K562 (cell line): ENCODE data around the gene TTLL11. TPM values are rescaled to one million over a fixed set of nuclear protein-coding genes. Genes with fewer than 3 reads are reported as not detected.

ENCODE experiments used
- CREM ChIP-seq: IDR thresholded peaks from 2 replicates; pipeline ENCODE4 v1.6.1; 2014; ENCODE audit warnings: antibody characterized with exemption, low read depth
- E2F6 ChIP-seq, 2 experiments: IDR thresholded peaks; 2 replicates each; pipeline ENCODE4 v1.6.1; 2011; ENCODE audit warnings: borderline replicate concordance in 1 of 2, control low read depth in 1 of 2, low read depth in 1 of 2, low read length in 1 of 2, mild to moderate bottlenecking in 1 of 2, mixed read lengths in 1 of 2, moderate library complexity in 1 of 2; ENCODE audit not compliant: insufficient read depth in 1 of 2, insufficient read length in 1 of 2, poor library complexity in 1 of 2, severe bottlenecking in 1 of 2; ENCODE audit errors: extremely low read depth in 1 of 2
- E4F1 ChIP-seq: fragments of 250-450 bp; sonication (Bioruptor Pico); IDR thresholded peaks from 2 replicates; pipeline ENCODE4 v1.5.0; 2021; ENCODE audit warnings: mild to moderate bottlenecking, borderline replicate concordance
- FOXA3 ChIP-seq, 2 experiments: fragments of 450-650 bp in 1 of 2; sonication (generic) in 1 of 2; formaldehyde crosslinking; IDR thresholded peaks in 1 of 2; conservative IDR thresholded peaks in 1 of 2; 2 replicates each; pipeline versions ENCODE4 v1.4.0 to v1.8.0; 2020 to 2022; ENCODE audit warnings: mild to moderate bottlenecking in 2 of 2, missing genetic modification reagents in 1 of 2
- HDAC1 ChIP-seq, 2 experiments: fragments of 450-650 bp; IDR thresholded peaks; 2 replicates each; pipeline ENCODE4 v1.6.1; 2016 to 2017; ENCODE audit warnings: inconsistent platforms in 1 of 2, mild to moderate bottlenecking in 1 of 2, moderate library complexity in 1 of 2
- LCOR ChIP-seq: sonication (generic); formaldehyde crosslinking; IDR thresholded peaks from 2 replicates; pipeline ENCODE4 v1.8.0; 2022; ENCODE audit warnings: mild to moderate bottlenecking, missing genetic modification reagents
- MECOM ChIP-seq: fragments of 250-450 bp; sonication (Bioruptor Pico); IDR thresholded peaks from 2 replicates; pipeline ENCODE4 v1.8.0; 2022; ENCODE audit warnings: inconsistent platforms
- NFE2 ChIP-seq: IDR thresholded peaks from 2 replicates; pipeline ENCODE4 v1.6.1; 2014; ENCODE audit warnings: antibody characterized with exemption, low read depth
- POLR2AphosphoS2 ChIP-seq: IDR thresholded peaks from 2 replicates; pipeline ENCODE4 v1.6.1; 2012; ENCODE audit warnings: low read length, improper control_type of control experiment
- RBM34 ChIP-seq: fragments of 200-400 bp; formaldehyde crosslinking; IDR thresholded peaks from 2 replicates; pipeline ENCODE4 v1.6.1; 2018; ENCODE audit warnings: low read length, borderline replicate concordance; ENCODE audit not compliant: insufficient read depth
- SAFB ChIP-seq: fragments of 200-400 bp; formaldehyde crosslinking; IDR thresholded peaks from 2 replicates; pipeline ENCODE4 v1.6.1; 2017; ENCODE audit warnings: low read depth, low read length, borderline replicate concordance
- YBX1 ChIP-seq: fragments of 450-650 bp; IDR thresholded peaks from 2 replicates; pipeline ENCODE4 v1.7.1; 2016; ENCODE audit warnings: mild to moderate bottlenecking
- ZBTB1 ChIP-seq: sonication (generic); formaldehyde crosslinking; IDR thresholded peaks from 2 replicates; pipeline ENCODE4 v1.8.1; 2023; ENCODE audit warnings: missing genetic modification reagents, low read depth, mild to moderate bottlenecking, borderline replicate concordance
- ZBTB8A ChIP-seq: fragments of 450-650 bp; IDR thresholded peaks from 2 replicates; pipeline ENCODE4 v1.6.1; 2018; ENCODE audit warnings: mild to moderate bottlenecking, moderate library complexity; ENCODE audit not compliant: partially characterized antibody
- ZC3H8 ChIP-seq: fragments of 450-650 bp; IDR thresholded peaks from 2 replicates; pipeline ENCODE4 v1.6.1; 2017
- ZFX ChIP-seq: sonication (generic); formaldehyde crosslinking; IDR thresholded peaks from 2 replicates; pipeline ENCODE4 v1.8.0; 2022; ENCODE audit warnings: mild to moderate bottlenecking, missing genetic modification reagents, moderate library complexity
- ZNF232 ChIP-seq: sonication (generic); formaldehyde crosslinking; IDR thresholded peaks from 2 replicates; pipeline ENCODE4 v1.8.0; 2022; ENCODE audit warnings: mild to moderate bottlenecking, missing genetic modification reagents
- ZNF77 ChIP-seq: fragments of 250-450 bp; sonication (Bioruptor Pico); IDR thresholded peaks from 2 replicates; pipeline ENCODE4 v1.5.0; 2020
- polyA plus RNA-seq, 8 experiments: library from polyadenylated mRNA; depleted of rRNA in 4 of 8; stranded (reverse) in 5 of 8; unstranded in 3 of 8; fragments of >200 nt; fragmentation: Nextera tagmentation in 2 of 8; fragmentation: Illumina TruSeq in 1 of 8; extraction: Ambion mirVana in 2 of 8; extraction: Trizol in 1 of 8; gene quantifications; 2 replicates each; pipeline versions ENCODE4 v1.2.1 to v1.2.3, GENCODE V29; 2011 to 2014; ENCODE audit warnings: inconsistent platforms in 1 of 8, missing spikeins in 1 of 8
- total RNA-seq, 7 experiments: library from RNA; depleted of rRNA in 6 of 7; stranded (reverse); fragments of >200 nt in 6 of 7; fragmentation: Illumina TruSeq in 2 of 7; extraction: Trizol in 2 of 7; gene quantifications; 2 replicates each; pipeline versions ENCODE4 v1.2.1 to v1.2.3, GENCODE V29; 2011 to 2021; ENCODE audit warnings: low replicate concordance in 1 of 7
- TF ChIP-seq, protein P1 (sequence below): sonication (generic); formaldehyde crosslinking; IDR thresholded peaks from 2 replicates; pipeline ENCODE4 v1.8.1; 2023; ENCODE audit warnings: mild to moderate bottlenecking, missing genetic modification reagents

Gene TTLL11
- total and polyA plus RNA-seq, 9 of the 15 experiments (the other 6 are each of a cell fraction or from before 2014, with no cell fraction given) = 0.83 to 4.4 (median 2.7) TPM

DNA sequence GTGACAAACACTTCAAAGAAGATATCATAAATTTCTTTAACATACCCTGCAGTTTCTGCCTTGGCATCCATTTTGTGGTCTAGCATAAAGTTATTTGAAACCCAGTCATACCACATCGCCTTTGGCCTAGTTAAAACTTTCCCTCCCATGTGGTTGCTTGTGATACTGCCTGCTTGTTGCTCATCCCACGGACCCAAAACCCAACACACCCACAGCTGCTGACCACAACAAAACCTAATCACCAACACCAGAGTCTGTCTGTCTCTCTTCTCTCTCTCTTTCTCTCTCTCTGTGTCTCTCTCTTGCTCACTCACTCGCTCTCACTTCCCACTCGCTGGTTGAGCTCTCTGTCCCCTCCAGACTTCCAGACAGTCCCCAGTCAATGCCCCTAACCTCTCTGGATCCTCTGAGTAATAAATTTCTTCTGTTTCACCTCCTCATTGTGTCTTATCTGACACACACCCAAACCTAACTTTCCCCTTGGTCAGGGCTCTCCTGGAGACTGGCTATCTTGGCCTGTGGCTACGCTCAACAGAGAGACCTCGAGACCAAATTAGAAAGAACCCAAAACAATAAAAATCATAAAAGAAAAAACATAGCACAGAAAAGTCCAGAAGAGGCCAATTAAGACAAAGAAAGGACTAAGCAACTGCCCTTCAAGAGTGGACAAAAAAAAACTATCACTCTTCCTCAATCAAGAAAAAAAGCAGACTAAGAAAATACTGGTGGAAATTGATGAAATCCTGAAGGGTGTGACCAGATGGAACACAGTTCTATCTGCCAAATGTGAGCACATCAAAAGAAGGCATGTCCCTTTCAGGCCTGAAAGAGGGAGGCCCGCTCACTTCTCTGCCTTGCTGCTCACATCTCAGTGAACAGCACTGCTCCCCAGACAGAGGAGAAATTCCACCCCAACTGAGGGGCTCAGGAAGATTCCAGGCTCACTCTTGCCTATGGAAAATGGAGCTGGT, 41.5 kb downstream of the TTLL11 start (continued):
- TF ChIP-seq FOXA3 (CRISPR knock-in tag; conservative IDR thresholded peaks at IDR 0.05 in 1 of 2, IDR thresholded peaks at IDR 0.05 in 1 of 2) = no peak
- no peak for TF ChIP-seq ZFX (CRISPR knock-in tag)
- 0 out of 2 replicates have a peak, but pooled peaks have one; percentile 7 for TF ChIP-seq MECOM (CRISPR knock-in tag)
- TF ChIP-seq ZNF77 (CRISPR knock-in tag) = no peak
- peak; percentile 15; the same call in 1 of the 2 replicates for TF ChIP-seq NFE2
- no peak for TF ChIP-seq E4F1 (CRISPR knock-in tag)
- TF ChIP-seq YBX1 = no peak
- TF ChIP-seq SAFB = no peak
- peak; percentile 99 for TF ChIP-seq ZBTB1
- TF ChIP-seq, protein P1, sequence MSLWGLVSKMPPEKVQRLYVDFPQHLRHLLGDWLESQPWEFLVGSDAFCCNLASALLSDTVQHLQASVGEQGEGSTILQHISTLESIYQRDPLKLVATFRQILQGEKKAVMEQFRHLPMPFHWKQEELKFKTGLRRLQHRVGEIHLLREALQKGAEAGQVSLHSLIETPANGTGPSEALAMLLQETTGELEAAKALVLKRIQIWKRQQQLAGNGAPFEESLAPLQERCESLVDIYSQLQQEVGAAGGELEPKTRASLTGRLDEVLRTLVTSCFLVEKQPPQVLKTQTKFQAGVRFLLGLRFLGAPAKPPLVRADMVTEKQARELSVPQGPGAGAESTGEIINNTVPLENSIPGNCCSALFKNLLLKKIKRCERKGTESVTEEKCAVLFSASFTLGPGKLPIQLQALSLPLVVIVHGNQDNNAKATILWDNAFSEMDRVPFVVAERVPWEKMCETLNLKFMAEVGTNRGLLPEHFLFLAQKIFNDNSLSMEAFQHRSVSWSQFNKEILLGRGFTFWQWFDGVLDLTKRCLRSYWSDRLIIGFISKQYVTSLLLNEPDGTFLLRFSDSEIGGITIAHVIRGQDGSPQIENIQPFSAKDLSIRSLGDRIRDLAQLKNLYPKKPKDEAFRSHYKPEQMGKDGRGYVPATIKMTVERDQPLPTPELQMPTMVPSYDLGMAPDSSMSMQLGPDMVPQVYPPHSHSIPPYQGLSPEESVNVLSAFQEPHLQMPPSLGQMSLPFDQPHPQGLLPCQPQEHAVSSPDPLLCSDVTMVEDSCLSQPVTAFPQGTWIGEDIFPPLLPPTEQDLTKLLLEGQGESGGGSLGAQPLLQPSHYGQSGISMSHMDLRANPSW (CRISPR knock-in tag) = no peak
- peak; percentile 44 for TF ChIP-seq CREM
- no peak for TF ChIP-seq E2F6 (IDR thresholded peaks at IDR 0.05; ENCODE audit: borderline replicate concordance in 1 of 2, extremely low read depth in 1 of 2, insufficient read depth in 1 of 2, insufficient read length in 1 of 2, low read depth in 1 of 2, low read length in 1 of 2, poor library complexity in 1 of 2, severe bottlenecking in 1 of 2)
- no peak for TF ChIP-seq ZC3H8
- TF ChIP-seq RBM34 = no peak
- TF ChIP-seq ZNF232 (CRISPR knock-in tag) = no peak
- no peak for TF ChIP-seq POLR2AphosphoS2
- no peak for TF ChIP-seq ZBTB8A
- TF ChIP-seq HDAC1 (IDR thresholded peaks at IDR 0.05) = peak in 1 of 2 experiments; percentile 69; a peak in 2 of 4 replicates
- TF ChIP-seq LCOR (CRISPR knock-in tag) = peak; percentile 97
